ENCODE results near the gene SEPTIN8. TPM values are rescaled to one million over a fixed set of nuclear protein-coding genes. Genes with fewer than 3 reads are reported as not detected.

Gene SEPTIN8
- total RNA-seq, 1 experiment from 2014 or later, result 38.2 TPM

DNA sequence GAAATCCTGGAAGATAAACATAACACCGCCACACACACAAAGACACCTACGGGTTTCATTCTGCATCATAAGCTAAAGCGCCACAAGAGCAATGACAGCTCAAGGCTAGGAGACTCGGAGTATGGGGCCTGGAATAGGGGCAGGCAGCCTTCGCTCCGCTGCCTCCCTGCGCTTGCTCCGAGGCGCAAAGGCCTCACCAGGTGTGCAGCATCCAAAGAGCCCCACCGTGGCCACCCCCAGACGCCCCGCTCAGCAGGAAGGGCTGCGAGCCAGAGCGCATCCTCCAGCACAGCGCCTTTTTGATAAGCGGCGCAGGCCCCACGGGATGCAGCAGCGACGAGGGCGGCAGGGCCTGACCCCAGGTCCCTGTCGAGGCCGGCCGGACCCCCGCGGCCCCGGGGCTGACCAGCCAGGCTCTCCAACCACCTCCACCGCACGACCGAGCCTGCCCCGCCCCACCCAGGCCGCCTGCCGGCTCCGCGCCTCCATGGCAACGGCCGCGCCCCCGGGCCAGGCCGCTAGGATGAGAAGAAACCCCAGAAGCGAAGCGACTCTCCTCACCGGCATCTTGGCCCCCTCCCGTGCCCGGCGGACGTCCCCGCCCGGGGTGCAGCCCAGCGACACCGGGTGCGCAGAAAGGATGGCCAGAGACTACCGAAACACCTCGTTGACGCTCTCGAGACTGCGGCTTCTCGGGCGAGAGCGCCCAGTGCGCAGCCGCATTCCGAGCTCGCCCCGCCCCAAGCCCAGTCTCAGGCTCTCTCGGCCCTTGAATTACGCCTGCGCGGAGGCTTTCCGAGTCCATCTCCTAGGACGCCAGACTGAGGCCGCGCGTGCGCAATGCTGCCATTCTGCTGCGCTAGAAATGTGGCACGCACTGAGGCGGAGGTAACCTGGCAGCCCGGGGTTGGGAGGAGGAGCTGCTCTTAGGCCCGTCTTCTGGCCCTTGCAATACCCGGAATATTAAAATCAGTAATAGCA lies 39.9 kb downstream of the SEPTIN8 start, which contains the start of gene KIF3A:
KIF3A (minus strand) TSS at position 694 of the 981 bp plus-strand sequence; CDS start at position 567, 127 bp downstream.
- no peak within 1 kb of the TSS for H2AFZ ChIP-seq (ENCODE audit: low read length)
- no peak within 1 kb of the TSS for H4K91ac ChIP-seq (ENCODE audit: insufficient read length, low read depth, low read length)
- no peak within 1 kb of the TSS for H2BK5ac ChIP-seq (ENCODE audit: insufficient read length, low read length)
- no peak within 1 kb of the TSS for H3K23ac ChIP-seq (ENCODE audit: insufficient read length, low read depth, low read length)
- peak within 1 kb of the TSS; percentile 77 for H3K4me2 ChIP-seq (ENCODE audit: insufficient read depth, insufficient read length, low read length)
- H3K56ac ChIP-seq (ENCODE audit: insufficient read length, low read depth, low read length), result no peak within 1 kb of the TSS
- H3K27me3 ChIP-seq (ENCODE audit: insufficient read depth, low read length), result no peaks in the 10 kb centered on the region
- no peaks in the 10 kb centered on the region for H3K79me2 ChIP-seq (ENCODE audit: insufficient read depth, low read length)
- no peaks in the 10 kb centered on the region for H3K23me2 ChIP-seq (ENCODE audit: insufficient read length, low read depth, low read length, poor library complexity, severe bottlenecking)
- peaks cover 0 to 3% of the 10 kb centered on the region in 2 experiments; a peak in 1 of 5 replicates for H3K9me3 Mint-ChIP-seq
- H3K14ac ChIP-seq (ENCODE audit: insufficient read depth, low read length), result no peak within 1 kb of the TSS
- no peaks in the 10 kb centered on the region for H3K79me1 ChIP-seq (ENCODE audit: insufficient read depth, low read depth, low read length, poor library complexity, severe bottlenecking)
- peaks cover 7 to 15% of the 10 kb centered on the region in 2 experiments for H3K4me1 Mint-ChIP-seq
- no peak within 1 kb of the TSS for H3T11ph ChIP-seq (ENCODE audit: low read length)
- H3K27ac ChIP-seq (ENCODE audit: insufficient read length, low read depth, low read length), result no peak within 1 kb of the TSS
- H4K20me1 ChIP-seq (ENCODE audit: control insufficient read depth, insufficient read depth, insufficient read length), result no peaks in the 10 kb centered on the region
- no peak within 1 kb of the TSS for H2BK20ac ChIP-seq (ENCODE audit: low read depth, low read length, poor library complexity, severe bottlenecking)
- H2AK5ac ChIP-seq (ENCODE audit: insufficient read length, low read length), result no peak within 1 kb of the TSS
- peaks cover 0 to 5% (median 4%) of the 10 kb centered on the region in 3 experiments; a peak in 3 of 7 replicates for H3K36me3 Mint-ChIP-seq (ENCODE audit: insufficient read depth in 1 of 3, low read depth in 3 of 3)
- H3K4ac ChIP-seq (ENCODE audit: low read depth, low read length), result no peak within 1 kb of the TSS
- no peak within 1 kb of the TSS for H3K27ac Mint-ChIP-seq
- H2BK120ac ChIP-seq (ENCODE audit: low read depth, low read length, poor library complexity, severe bottlenecking), result no peak within 1 kb of the TSS
- TF ChIP-seq CTCF (conservative IDR thresholded peaks at IDR 0.05), result no peak; the same call in 2 of the 3 replicates
- no peaks in the 10 kb centered on the region for H3K4me1 ChIP-seq (ENCODE audit: insufficient read depth, low read length)
- DNase-seq, result peak; percentile 99
- peak within 1 kb of the TSS; percentile 79 to 87 for H3K4me3 Mint-ChIP-seq
- no peak within 1 kb of the TSS for H2BK15ac ChIP-seq (ENCODE audit: low read depth, low read length)
- WGBS (ENCODE audit: extremely low coverage, insufficient read length, low lambda C conversion rate), result no CpG with 5 or more reads among the region's 81 CpGs
- H4K5ac ChIP-seq (ENCODE audit: insufficient read length, low read depth, low read length), result no peak within 1 kb of the TSS
- H4K8ac ChIP-seq (replicated peaks; ENCODE audit: insufficient read length, low read depth, low read length), result no peak within 1 kb of the TSS
- no peak within 1 kb of the TSS for H3K9ac ChIP-seq (ENCODE audit: extremely low read depth, insufficient read length, low read length)
- H3K9me3 ChIP-seq (ENCODE audit: control insufficient read depth, low read depth, low read length), result no peaks in the 10 kb centered on the region
- H3K27me3 Mint-ChIP-seq (ENCODE audit: low read depth), result peaks cover 13% of the 10 kb centered on the region
- H3K18ac ChIP-seq (ENCODE audit: insufficient read length, low read depth, low read length), result no peak within 1 kb of the TSS
- H2BK12ac ChIP-seq (ENCODE audit: insufficient read length, low read depth, low read length), result no peak within 1 kb of the TSS

Measured in H9 (cell line).